NCI-H146 (cell line): ENCODE data around the gene DNTTIP2.
"Not testable (repeated sequence)": the region's sequence is repeated elsewhere in the genome, so short reads cannot be mapped to it uniquely, and the experiment has no call there.

Experiments
- DNase-seq: peaks from one replicate; lab custom pipeline; 2025; lab: John Stamatoyannopoulos, UW

The DNTTIP2 gene

GRCh38 chr1:93840956-93841482, 38.0 kb downstream of the DNTTIP2 start:
- no peak for DNase-seq

GRCh38 chr1:93839753-93840152, 39.3 kb downstream of the DNTTIP2 start:
- DNase-seq: no peak

GRCh38 chr1:93839307-93839706, 39.7 kb downstream of the DNTTIP2 start:
- no peak for DNase-seq

GRCh38 chr1:93837961-93838360, 41.0 kb downstream of the DNTTIP2 start:
- DNase-seq: no peak

GRCh38 chr1:93833293-93833692, 45.7 kb downstream of the DNTTIP2 start:
- not testable (repeated sequence) for DNase-seq

GRCh38 chr1:93829061-93829460, 49.9 kb downstream of the DNTTIP2 start:
- no peak for DNase-seq

GRCh38 chr1:93828367-93828755, 50.6 kb downstream of the DNTTIP2 start:
- DNase-seq: no peak

- DNase-seq: no peak
These were observed 51.2 kb downstream of the DNTTIP2 start for GRCh38 chr1:93827633-93828366.

- DNase-seq: no peak
These were observed 51.9 kb downstream of the DNTTIP2 start for GRCh38 chr1:93827128-93827527.

GRCh38 chr1:93824834-93825233, 54.2 kb downstream of the DNTTIP2 start:
- no peak for DNase-seq

- DNase-seq: no peak
These were observed 56.1 kb downstream of the DNTTIP2 start for GRCh38 chr1:93822730-93823425.

- no peak for DNase-seq
These were observed 57.4 kb downstream of the DNTTIP2 start for GRCh38 chr1:93821423-93822144.

- no peak for DNase-seq
These were observed 58.2 kb downstream of the DNTTIP2 start for GRCh38 chr1:93820554-93821422.

- DNase-seq: no peak
These were observed 60.4 kb downstream of the DNTTIP2 start for GRCh38 chr1:93818570-93818959.

GRCh38 chr1:93817819-93818569, 61.0 kb downstream of the DNTTIP2 start:
- no peak for DNase-seq

GRCh38 chr1:93816970-93817678, 61.9 kb downstream of the DNTTIP2 start:
- DNase-seq: no peak
